ENCODE data around the gene GPATCH1.

DNA sequence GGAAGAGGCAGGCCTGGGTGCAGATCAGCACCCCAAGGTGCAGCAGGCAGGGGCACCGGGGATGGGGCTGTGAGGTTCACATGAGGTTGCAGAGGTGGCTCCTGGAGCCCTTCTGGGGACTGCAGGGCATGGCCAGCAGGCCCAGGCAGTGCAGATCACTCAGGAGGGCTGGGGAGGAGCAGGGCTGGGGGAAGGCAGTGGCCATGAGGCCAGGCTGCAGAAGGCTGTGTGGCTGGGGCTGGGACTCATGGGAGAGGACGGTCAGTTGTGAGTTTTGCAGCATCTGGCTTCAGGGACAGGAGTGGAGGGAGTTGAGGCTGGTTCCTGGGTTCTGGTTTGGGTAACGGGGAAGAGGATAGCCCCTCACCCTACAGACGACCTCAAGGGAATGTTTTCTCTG lies 58.2 kb downstream of the GPATCH1 start:
- TF ChIP-seq PHF8 (CRISPR knock-in tag; IDR thresholded peaks at IDR 0.05) = no peak
- no peak for TF ChIP-seq KDM6A (CRISPR knock-in tag; IDR thresholded peaks at IDR 0.05; ENCODE audit: low read depth)
- TF ChIP-seq, protein P1, sequence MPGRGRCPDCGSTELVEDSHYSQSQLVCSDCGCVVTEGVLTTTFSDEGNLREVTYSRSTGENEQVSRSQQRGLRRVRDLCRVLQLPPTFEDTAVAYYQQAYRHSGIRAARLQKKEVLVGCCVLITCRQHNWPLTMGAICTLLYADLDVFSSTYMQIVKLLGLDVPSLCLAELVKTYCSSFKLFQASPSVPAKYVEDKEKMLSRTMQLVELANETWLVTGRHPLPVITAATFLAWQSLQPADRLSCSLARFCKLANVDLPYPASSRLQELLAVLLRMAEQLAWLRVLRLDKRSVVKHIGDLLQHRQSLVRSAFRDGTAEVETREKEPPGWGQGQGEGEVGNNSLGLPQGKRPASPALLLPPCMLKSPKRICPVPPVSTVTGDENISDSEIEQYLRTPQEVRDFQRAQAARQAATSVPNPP (CRISPR knock-in tag; IDR thresholded peaks at IDR 0.05) = no peak
- TF ChIP-seq ZNF891 (CRISPR knock-in tag; IDR thresholded peaks at IDR 0.05) = no peak
- no peak for TF ChIP-seq SETDB1 (CRISPR knock-in tag; IDR thresholded peaks at IDR 0.05; ENCODE audit: borderline replicate concordance)
- TF ChIP-seq, protein P2, sequence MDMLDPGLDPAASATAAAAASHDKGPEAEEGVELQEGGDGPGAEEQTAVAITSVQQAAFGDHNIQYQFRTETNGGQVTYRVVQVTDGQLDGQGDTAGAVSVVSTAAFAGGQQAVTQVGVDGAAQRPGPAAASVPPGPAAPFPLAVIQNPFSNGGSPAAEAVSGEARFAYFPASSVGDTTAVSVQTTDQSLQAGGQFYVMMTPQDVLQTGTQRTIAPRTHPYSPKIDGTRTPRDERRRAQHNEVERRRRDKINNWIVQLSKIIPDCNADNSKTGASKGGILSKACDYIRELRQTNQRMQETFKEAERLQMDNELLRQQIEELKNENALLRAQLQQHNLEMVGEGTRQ (IDR thresholded peaks at IDR 0.05; ENCODE audit: low read depth, low read length) = no peak
- TF ChIP-seq, protein P2 (CRISPR knock-in tag; IDR thresholded peaks at IDR 0.05; ENCODE audit: borderline replicate concordance) = no peak
- TF ChIP-seq GABPB1 (CRISPR knock-in tag; IDR thresholded peaks at IDR 0.05) = no peak
- TF ChIP-seq, protein P3, sequence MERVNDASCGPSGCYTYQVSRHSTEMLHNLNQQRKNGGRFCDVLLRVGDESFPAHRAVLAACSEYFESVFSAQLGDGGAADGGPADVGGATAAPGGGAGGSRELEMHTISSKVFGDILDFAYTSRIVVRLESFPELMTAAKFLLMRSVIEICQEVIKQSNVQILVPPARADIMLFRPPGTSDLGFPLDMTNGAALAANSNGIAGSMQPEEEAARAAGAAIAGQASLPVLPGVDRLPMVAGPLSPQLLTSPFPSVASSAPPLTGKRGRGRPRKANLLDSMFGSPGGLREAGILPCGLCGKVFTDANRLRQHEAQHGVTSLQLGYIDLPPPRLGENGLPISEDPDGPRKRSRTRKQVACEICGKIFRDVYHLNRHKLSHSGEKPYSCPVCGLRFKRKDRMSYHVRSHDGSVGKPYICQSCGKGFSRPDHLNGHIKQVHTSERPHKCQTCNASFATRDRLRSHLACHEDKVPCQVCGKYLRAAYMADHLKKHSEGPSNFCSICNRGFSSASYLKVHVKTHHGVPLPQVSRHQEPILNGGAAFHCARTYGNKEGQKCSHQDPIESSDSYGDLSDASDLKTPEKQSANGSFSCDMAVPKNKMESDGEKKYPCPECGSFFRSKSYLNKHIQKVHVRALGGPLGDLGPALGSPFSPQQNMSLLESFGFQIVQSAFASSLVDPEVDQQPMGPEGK (CRISPR knock-in tag; IDR thresholded peaks at IDR 0.05) = no peak
- no peak for TF ChIP-seq ZNF556 (CRISPR knock-in tag; IDR thresholded peaks at IDR 0.05; ENCODE audit: borderline replicate concordance)
- TF ChIP-seq NPAS2 (CRISPR knock-in tag; IDR thresholded peaks at IDR 0.05; ENCODE audit: borderline replicate concordance) = no peak
- TF ChIP-seq, protein P4, sequence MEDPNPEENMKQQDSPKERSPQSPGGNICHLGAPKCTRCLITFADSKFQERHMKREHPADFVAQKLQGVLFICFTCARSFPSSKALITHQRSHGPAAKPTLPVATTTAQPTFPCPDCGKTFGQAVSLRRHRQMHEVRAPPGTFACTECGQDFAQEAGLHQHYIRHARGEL (CRISPR knock-in tag; IDR thresholded peaks at IDR 0.05) = no peak
- TF ChIP-seq, protein P5, sequence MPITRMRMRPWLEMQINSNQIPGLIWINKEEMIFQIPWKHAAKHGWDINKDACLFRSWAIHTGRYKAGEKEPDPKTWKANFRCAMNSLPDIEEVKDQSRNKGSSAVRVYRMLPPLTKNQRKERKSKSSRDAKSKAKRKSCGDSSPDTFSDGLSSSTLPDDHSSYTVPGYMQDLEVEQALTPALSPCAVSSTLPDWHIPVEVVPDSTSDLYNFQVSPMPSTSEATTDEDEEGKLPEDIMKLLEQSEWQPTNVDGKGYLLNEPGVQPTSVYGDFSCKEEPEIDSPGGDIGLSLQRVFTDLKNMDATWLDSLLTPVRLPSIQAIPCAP (CRISPR knock-in tag; IDR thresholded peaks at IDR 0.05; ENCODE audit: low read depth) = no peak
- TF ChIP-seq FOSL2 (CRISPR knock-in tag; IDR thresholded peaks at IDR 0.05) = no peak
- TF ChIP-seq ZNF451 (CRISPR knock-in tag; IDR thresholded peaks at IDR 0.05) = no peak
